Neural progenitor cell (in vitro differentiated cells): ENCODE results near the gene FOLR1. TPM values are rescaled to one million over a fixed set of nuclear protein-coding genes. Genes with fewer than 3 reads are reported as not detected.
"Not testable (repeated sequence)": the region's sequence is repeated elsewhere in the genome, so short reads cannot be mapped to it uniquely, and the experiment has no call there.

Experiments used
- DNase-seq: peaks from one replicate; pipeline ENCODE4 v3.0.0-alpha.2; 2016; ENCODE audit warnings: low spot score
- H2AFZ ChIP-seq: fragments of 200-600 bp; sonication (generic); replicated peaks from 2 replicates; pipeline ENCODE4 v1.6.1; 2016; ENCODE audit warnings: antibody characterized with exemption
- H3F3A ChIP-seq: fragments of 200-600 bp; sonication (generic); 2 replicates; pipeline ENCODE4 v1.6.1; 2016; ENCODE audit warnings: antibody characterized with exemption, low read depth
- H3K27ac ChIP-seq: fragments of 200-600 bp; sonication (generic); 2 replicates; pipeline ENCODE4 v1.5.1; 2016; ENCODE audit warnings: mild to moderate bottlenecking
- H3K27me3 ChIP-seq: fragments of 200-600 bp; sonication (generic); 2 replicates; pipeline ENCODE4 v1.6.1; 2016; ENCODE audit warnings: mild to moderate bottlenecking, moderate library complexity
- H3K36me3 ChIP-seq: fragments of 200-600 bp; sonication (generic); 2 replicates; pipeline ENCODE4 v1.5.1; 2016
- H3K4me1 ChIP-seq: fragments of 200-600 bp; sonication (generic); 2 replicates; pipeline ENCODE4 v1.6.1; 2016; ENCODE audit warnings: mixed run types
- H3K4me2 ChIP-seq: fragments of 200-600 bp; sonication (generic); 2 replicates; pipeline ENCODE4 v1.6.1; 2016
- H3K4me3 ChIP-seq: fragments of 200-600 bp; sonication (generic); 2 replicates; pipeline ENCODE4 v1.5.1; 2016
- H3K79me2 ChIP-seq: fragments of 200-600 bp; sonication (generic); 2 replicates; pipeline ENCODE4 v1.6.1; 2016; ENCODE audit warnings: low read depth
- H3K9ac ChIP-seq: fragments of 200-600 bp; sonication (generic); 2 replicates; pipeline ENCODE4 v1.6.1; 2016
- H3K9me3 ChIP-seq: fragments of 200-600 bp; sonication (generic); 2 replicates; pipeline ENCODE4 v1.5.1; 2016; ENCODE audit warnings: low read depth
- H4K20me1 ChIP-seq: fragments of 200-600 bp; sonication (generic); 2 replicates; pipeline ENCODE4 v1.6.1; 2016; ENCODE audit warnings: low read depth
- H3K27ac Mint-ChIP-seq: 3 replicates; pipeline ENCODE4 v1.8.0; 2021; ENCODE audit warnings: mixed read lengths
- H3K27me3 Mint-ChIP-seq: 2 replicates; pipeline ENCODE4 v1.8.0; 2022; ENCODE audit warnings: low read depth, mild to moderate bottlenecking, inconsistent platforms, moderate library complexity, mixed read lengths; ENCODE audit not compliant: insufficient read depth
- H3K36me3 Mint-ChIP-seq: 3 replicates; pipeline ENCODE4 v1.8.0; 2021; ENCODE audit warnings: mixed read lengths
- H3K4me1 Mint-ChIP-seq: 3 replicates; pipeline ENCODE4 v1.8.0; 2021; ENCODE audit warnings: mixed read lengths
- H3K4me3 Mint-ChIP-seq: 3 replicates; pipeline ENCODE4 v1.8.0; 2021; ENCODE audit warnings: mild to moderate bottlenecking, moderate library complexity, mixed read lengths
- H3K9me3 Mint-ChIP-seq: 3 replicates; pipeline ENCODE4 v1.8.0; 2020; ENCODE audit warnings: mixed read lengths
- CTCF ChIP-seq: fragments of 200-600 bp; sonication (generic); IDR thresholded peaks from 2 replicates; pipeline ENCODE4 v1.5.1; 2017; ENCODE audit warnings: antibody characterized with exemption, mild to moderate bottlenecking
- EZH2 ChIP-seq: fragments of 200-600 bp; sonication (generic); IDR thresholded peaks from 2 replicates; pipeline ENCODE4 v1.6.1; 2017; ENCODE audit warnings: antibody characterized with exemption, mild to moderate bottlenecking, moderate library complexity
- EZH2phosphoT487 ChIP-seq: fragments of 200-600 bp; sonication (generic); IDR thresholded peaks from 2 replicates; pipeline ENCODE4 v1.6.1; 2017; ENCODE audit warnings: antibody characterized with exemption
- total RNA-seq: library from RNA; depleted of rRNA; stranded (reverse); fragments of >200 nt; gene quantifications from 2 replicates; pipeline ENCODE4 v1.2.3, GENCODE V29; 2015; ENCODE audit warnings: low replicate concordance

Gene FOLR1
- total RNA-seq, 1 donor from 2014 or later, result 3.6 TPM

- H4K20me1 ChIP-seq, H3K4me2 ChIP-seq, DNase-seq, H3K9me3 Mint-ChIP-seq, H3K27ac Mint-ChIP-seq, H3K4me1 Mint-ChIP-seq, H3K4me1 ChIP-seq, H3K27me3 Mint-ChIP-seq, H3K79me2 ChIP-seq, H3K36me3 ChIP-seq, H3K9me3 ChIP-seq, H3K27ac ChIP-seq, H3K27me3 ChIP-seq, H3K4me3 ChIP-seq, H3K4me3 Mint-ChIP-seq, H3F3A ChIP-seq, H3K36me3 Mint-ChIP-seq, H3K9ac ChIP-seq, H2AFZ ChIP-seq: not testable (repeated sequence)
Measured at GRCh38 chr11:72172043-72172442, 19.9 kb upstream of the FOLR1 start.

GRCh38 chr11:72173291-72173690 is 18.6 kb upstream of the FOLR1 start:
- Mint-ChIP-seq H3K4me1 (no peaks in the 10 kb centered on the region), H3K4me3 (no peak overlapping the region), H3K36me3 (no peaks in the 10 kb centered on the region), H3K9me3 (no peaks in the 10 kb centered on the region), H3K27ac (no peak overlapping the region), H3K27me3 (peaks cover 3% of the 10 kb centered on the region)
- Histone ChIP-seq H3K36me3 (no peaks in the 10 kb centered on the region), H3F3A (no peaks in the 10 kb centered on the region), H4K20me1 (no peaks in the 10 kb centered on the region), H3K79me2 (no peaks in the 10 kb centered on the region), H3K4me2 (no peak overlapping the region), H3K27ac (no peak overlapping the region), H2AFZ (no peak overlapping the region), H3K27me3 (no peaks in the 10 kb centered on the region), H3K9ac (no peak overlapping the region), H3K9me3 (no peaks in the 10 kb centered on the region), H3K4me1 (no peaks in the 10 kb centered on the region), H3K4me3 (no peak overlapping the region)
- no peak for DNase-seq
- TF ChIP-seq EZH2phosphoT487 (no peak), EZH2 (no peak), CTCF (no peak)

- Histone ChIP-seq H3K79me2 (no peaks in the 10 kb centered on the region), H2AFZ (no peak overlapping the region), H3K9ac (no peak overlapping the region), H3F3A (no peaks in the 10 kb centered on the region), H4K20me1 (no peaks in the 10 kb centered on the region), H3K4me3 (no peak overlapping the region), H3K27ac (no peak overlapping the region), H3K36me3 (no peaks in the 10 kb centered on the region), H3K9me3 (no peaks in the 10 kb centered on the region), H3K4me2 (no peak overlapping the region), H3K4me1 (no peaks in the 10 kb centered on the region), H3K27me3 (no peaks in the 10 kb centered on the region)
- Mint-ChIP-seq H3K36me3 (no peaks in the 10 kb centered on the region), H3K9me3 (no peaks in the 10 kb centered on the region), H3K4me3 (no peak overlapping the region), H3K4me1 (no peaks in the 10 kb centered on the region), H3K27me3 (peaks cover 3% of the 10 kb centered on the region), H3K27ac (no peak overlapping the region)
- no peak for DNase-seq
- TF ChIP-seq EZH2phosphoT487, result no peak
- no peak for TF ChIP-seq CTCF
- no peak for TF ChIP-seq EZH2
Measured at GRCh38 chr11:72174302-72175070, 17.5 kb upstream of the FOLR1 start.

- Mint-ChIP-seq H3K4me3 (no peak overlapping the region), H3K36me3 (no peaks in the 10 kb centered on the region), H3K27me3 (peaks cover 12% of the 10 kb centered on the region), H3K27ac (peak overlapping the region; percentile 34), H3K4me1 (no peaks in the 10 kb centered on the region), H3K9me3 (no peaks in the 10 kb centered on the region)
- H3K27ac ChIP-seq, result no peak overlapping the region
- no peaks in the 10 kb centered on the region for H3K9me3 ChIP-seq
- H3K27me3 ChIP-seq, result no peaks in the 10 kb centered on the region
- H4K20me1 ChIP-seq, result no peaks in the 10 kb centered on the region
- H2AFZ ChIP-seq, result no peak overlapping the region
- H3K4me1 ChIP-seq, result no peaks in the 10 kb centered on the region
- H3K9ac ChIP-seq, result no peak overlapping the region
- DNase-seq, result no peak
- no peaks in the 10 kb centered on the region for H3K79me2 ChIP-seq
- TF ChIP-seq CTCF (no peak), EZH2phosphoT487 (no peak), EZH2 (no peak)
- H3F3A ChIP-seq, result no peaks in the 10 kb centered on the region
- no peak overlapping the region for H3K4me3 ChIP-seq
- no peak overlapping the region for H3K4me2 ChIP-seq
- no peaks in the 10 kb centered on the region for H3K36me3 ChIP-seq
Measured at GRCh38 chr11:72177656-72178055, 14.3 kb upstream of the FOLR1 start.
